Suprapubic skin (tissue), 4 donors: ENCODE results near the gene IMP4. TPM values are rescaled to one million over a fixed set of nuclear protein-coding genes. Genes with fewer than 3 reads are reported as not detected.

Experiments
- DNase-seq, 2 donors: peaks; one replicate each; pipeline ENCODE4 v3.0.0-alpha.2; 2019; ENCODE audit warnings: low spot score in 2 of 2
- H3K27ac ChIP-seq: fragments of 200-600 bp; sonication (generic); one replicate; pipeline ENCODE4 v1.5.1; 2019
- H3K27me3 ChIP-seq: fragments of 200-600 bp; sonication (generic); one replicate; pipeline ENCODE4 v1.5.1; 2019
- H3K36me3 ChIP-seq: fragments of 200-600 bp; sonication (generic); one replicate; pipeline ENCODE4 v1.5.1; 2019
- H3K4me1 ChIP-seq: fragments of 200-600 bp; sonication (generic); one replicate; pipeline ENCODE4 v1.5.1; 2019
- H3K4me3 ChIP-seq: fragments of 200-600 bp; sonication (generic); one replicate; pipeline ENCODE4 v1.5.1; 2019; ENCODE audit warnings: mild to moderate bottlenecking
- H3K9me3 ChIP-seq: fragments of 200-600 bp; sonication (generic); one replicate; pipeline ENCODE4 v1.5.1; 2019
- CTCF ChIP-seq, 2 donors: fragments of 200-600 bp in 1 of 2; fragments of 450-650 bp in 1 of 2; sonication (generic) in 1 of 2; IDR thresholded peaks; one replicate each; pipeline ENCODE4 v1.5.1; 2016 to 2019; ENCODE audit warnings: antibody characterized with exemption in 2 of 2, mild to moderate bottlenecking in 1 of 2, moderate library complexity in 1 of 2
- EP300 ChIP-seq: sonication (generic); formaldehyde crosslinking; IDR thresholded peaks from one replicate; pipeline ENCODE4 v1.6.1; 2017; ENCODE audit warnings: antibody characterized with exemption
- POLR2A ChIP-seq, 2 donors: fragments of 450-650 bp; IDR thresholded peaks; one replicate each; pipeline ENCODE4 v1.6.1; 2017; ENCODE audit warnings: antibody characterized with exemption in 2 of 2, mild to moderate bottlenecking in 2 of 2, moderate library complexity in 2 of 2
- POLR2AphosphoS5 ChIP-seq, 3 donors: sonication (generic); formaldehyde crosslinking; IDR thresholded peaks; one replicate each; pipeline ENCODE4 v1.6.1; 2017; ENCODE audit warnings: antibody characterized with exemption in 3 of 3
- WGBS: methylation state at CpG from one replicate; pipeline ENCODE4 v1.1.5; 2018; 5-methylcytosine and 5-hydroxymethylcytosine counted together
- total RNA-seq, 4 donors: library from RNA; depleted of rRNA; stranded (reverse); fragments of >200 nt; gene quantifications; one replicate each; pipeline ENCODE4 v1.1.0, GENCODE V29; 2016

Gene IMP4
- total RNA-seq, 4 donors from 2014 or later = 84.0 to 125 (median 98.8) TPM

GRCh38 chr2:130357864-130358263 lies 15.2 kb downstream of the IMP4 start:
- H3K27ac ChIP-seq = no peak overlapping the region
- no peaks in the 10 kb centered on the region for H3K36me3 ChIP-seq
- 84% methylated on average over 7 of the region's 7 CpGs for WGBS
- no peaks in the 10 kb centered on the region for H3K27me3 ChIP-seq
- DNase-seq = no peak
- H3K9me3 ChIP-seq = no peaks in the 10 kb centered on the region
- peaks cover 21% of the 10 kb centered on the region for H3K4me1 ChIP-seq
- no peak overlapping the region for H3K4me3 ChIP-seq
- no peak for TF ChIP-seq POLR2AphosphoS5 (IDR thresholded peaks at IDR 0.05)
- TF ChIP-seq CTCF (IDR thresholded peaks at IDR 0.05) = no peak
- no peak for TF ChIP-seq EP300
- no peak for TF ChIP-seq POLR2A (IDR thresholded peaks at IDR 0.05)

- H3K4me1 ChIP-seq = peaks cover 21% of the 10 kb centered on the region
- TF ChIP-seq EP300 (no peak), POLR2AphosphoS5 (IDR thresholded peaks at IDR 0.05) (no peak)
- H3K9me3 ChIP-seq = no peaks in the 10 kb centered on the region
- no peak overlapping the region for H3K27ac ChIP-seq
- no peak overlapping the region for H3K4me3 ChIP-seq
- WGBS = 86% methylated on average over 15 of the region's 33 CpGs
- no peaks in the 10 kb centered on the region for H3K36me3 ChIP-seq
- no peak for DNase-seq
- no peaks in the 10 kb centered on the region for H3K27me3 ChIP-seq
Measured at GRCh38 chr2:130358420-130359350, 16.0 kb downstream of the IMP4 start.

- WGBS = 80% methylated on average over 3 of the region's 5 CpGs
Measured at GRCh38 chr2:130359466-130359865, 16.8 kb downstream of the IMP4 start.

GRCh38 chr2:130363479-130363878 lies 20.8 kb downstream of the IMP4 start:
- H3K9me3 ChIP-seq = no peaks in the 10 kb centered on the region
- no peaks in the 10 kb centered on the region for H3K27me3 ChIP-seq
- DNase-seq = no peak
- TF ChIP-seq POLR2A (IDR thresholded peaks at IDR 0.05) = no peak
- no peak for TF ChIP-seq CTCF (IDR thresholded peaks at IDR 0.05)
- TF ChIP-seq EP300 = no peak
- no peak for TF ChIP-seq POLR2AphosphoS5 (IDR thresholded peaks at IDR 0.05)
- no peaks in the 10 kb centered on the region for H3K4me1 ChIP-seq
- no peaks in the 10 kb centered on the region for H3K36me3 ChIP-seq
- H3K4me3 ChIP-seq = no peak overlapping the region
- H3K27ac ChIP-seq = no peak overlapping the region

More at GRCh38 chr2:130359466-130359865, 16.8 kb downstream of the IMP4 start:
- TF ChIP-seq EP300 (no peak), CTCF (IDR thresholded peaks at IDR 0.05) (no peak), POLR2A (IDR thresholded peaks at IDR 0.05) (no peak), POLR2AphosphoS5 (IDR thresholded peaks at IDR 0.05) (no peak)
- Histone ChIP-seq H3K9me3 (no peaks in the 10 kb centered on the region), H3K4me1 (peaks cover 21% of the 10 kb centered on the region), H3K4me3 (no peak overlapping the region), H3K36me3 (no peaks in the 10 kb centered on the region), H3K27me3 (no peaks in the 10 kb centered on the region), H3K27ac (no peak overlapping the region)
- no peak for DNase-seq

- WGBS = 94% methylated on average over 2 of the region's 2 CpGs
- no peak overlapping the region for H3K4me3 ChIP-seq
- no peak overlapping the region for H3K27ac ChIP-seq
- H3K27me3 ChIP-seq = no peaks in the 10 kb centered on the region
- H3K9me3 ChIP-seq = no peaks in the 10 kb centered on the region
- TF ChIP-seq EP300 (no peak), CTCF (IDR thresholded peaks at IDR 0.05) (no peak)
- H3K4me1 ChIP-seq = no peaks in the 10 kb centered on the region
- no peak for DNase-seq
- H3K36me3 ChIP-seq = no peaks in the 10 kb centered on the region
Measured at GRCh38 chr2:130365075-130365474, 22.4 kb downstream of the IMP4 start.
